Umbilical cord (tissue), 2 donors: ENCODE data around the gene TSHZ2. TPM values are rescaled to one million over a fixed set of nuclear protein-coding genes. Genes with fewer than 3 reads are reported as not detected.
A peak's percentile ranks its signal among the peaks of the same experiment; 100 is the strongest.

Source experiments
- DNase-seq: peaks from one replicate; pipeline ENCODE4 v3.0.0-alpha.2; 2015; ENCODE audit warnings: low spot score
- total RNA-seq: library from RNA; depleted of rRNA; stranded (reverse); fragments of >200 nt; gene quantifications from one replicate; pipeline ENCODE4 v1.2.3, GENCODE V29; 2014; ENCODE audit warnings: low replicate concordance; ENCODE audit not compliant: insufficient read depth

The TSHZ2 gene
- total RNA-seq, 1 donor from 2014 or later, result 4.3 TPM

GRCh38 chr20:53124075-53124551 lies 152.0 kb downstream of the TSHZ2 start:
- DNase-seq, result peak; percentile 61

GRCh38 chr20:53124803-53125202 lies 152.6 kb downstream of the TSHZ2 start:
- DNase-seq, result no peak

- DNase-seq, result no peak
Observed at GRCh38 chr20:53126185-53126584, 154.0 kb downstream of the TSHZ2 start.

- DNase-seq, result no peak
Observed at GRCh38 chr20:53127027-53127426, 154.9 kb downstream of the TSHZ2 start.

GRCh38 chr20:53128004-53128403 lies 155.8 kb downstream of the TSHZ2 start:
- no peak for DNase-seq

- no peak for DNase-seq
Observed at GRCh38 chr20:53129563-53129962, 157.4 kb downstream of the TSHZ2 start.

GRCh38 chr20:53130795-53131194 lies 158.6 kb downstream of the TSHZ2 start:
- no peak for DNase-seq

- no peak for DNase-seq
Observed at GRCh38 chr20:53133125-53133524, 161.0 kb downstream of the TSHZ2 start.

- no peak for DNase-seq
Observed at GRCh38 chr20:53133628-53134027, 161.5 kb downstream of the TSHZ2 start.

- DNase-seq, result no peak
Observed at GRCh38 chr20:53136473-53136872, 164.3 kb downstream of the TSHZ2 start.

GRCh38 chr20:53138454-53139262 lies 166.5 kb downstream of the TSHZ2 start:
- DNase-seq, result no peak

- DNase-seq, result no peak
Observed at GRCh38 chr20:53141201-53142050, 169.3 kb downstream of the TSHZ2 start.

- DNase-seq, result peak; percentile 42
Observed at GRCh38 chr20:53142225-53143127, 170.3 kb downstream of the TSHZ2 start.

- no peak for DNase-seq
Observed at GRCh38 chr20:53146201-53146891, 174.2 kb downstream of the TSHZ2 start.

GRCh38 chr20:53148771-53149147 lies 176.6 kb downstream of the TSHZ2 start:
- peak; percentile 15 for DNase-seq

GRCh38 chr20:53149148-53149889 lies 177.2 kb downstream of the TSHZ2 start:
- DNase-seq, result peak; percentile 82

- no peak for DNase-seq
Observed at GRCh38 chr20:53149890-53150205, 177.7 kb downstream of the TSHZ2 start.

- no peak for DNase-seq
Observed at GRCh38 chr20:53150532-53150931, 178.4 kb downstream of the TSHZ2 start.

GRCh38 chr20:53152228-53152627 lies 180.1 kb downstream of the TSHZ2 start:
- DNase-seq, result no peak

- no peak for DNase-seq
Observed at GRCh38 chr20:53154540-53154939, 182.4 kb downstream of the TSHZ2 start.
